ENCODE data around the gene COG7.

The COG7 gene

DNA sequence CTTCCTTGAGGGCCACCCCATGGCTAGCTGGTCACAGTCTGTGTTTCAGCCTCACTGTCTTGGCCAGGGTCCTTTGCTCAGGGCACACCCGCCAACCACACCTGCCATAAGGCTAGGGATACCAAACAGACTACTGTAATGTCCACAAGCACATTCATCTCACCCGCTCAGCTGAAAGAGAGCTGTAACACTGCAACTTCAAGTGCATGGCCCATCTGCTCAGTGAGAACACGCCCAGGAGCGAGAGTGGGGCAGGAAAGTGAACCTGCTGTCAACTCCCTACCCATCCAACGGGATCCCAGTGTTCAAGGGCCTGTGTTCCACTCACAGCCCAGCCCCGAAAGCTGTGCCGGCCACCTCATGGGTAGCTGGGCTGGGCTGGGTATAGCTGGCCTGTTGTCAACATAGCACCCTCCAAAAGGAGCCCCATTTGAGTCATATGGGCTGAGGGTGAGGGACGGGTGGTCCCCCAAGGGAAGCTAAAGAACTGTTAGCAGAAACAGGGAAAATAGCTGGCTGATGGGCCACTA is 95.2 kb downstream of the COG7 start:
- H3K9ac ChIP-seq (ENCODE audit: low read length): no peak overlapping the region
- no peaks in the 10 kb centered on the region for H3K4me1 ChIP-seq (ENCODE audit: control insufficient read depth, insufficient read depth, low read length)
- H3K4me3 ChIP-seq (ENCODE audit: low read length): no peak overlapping the region
- H3K27me3 ChIP-seq (ENCODE audit: control insufficient read depth, insufficient read depth, low read length): no peaks in the 10 kb centered on the region
- H3K27ac ChIP-seq (ENCODE audit: low read depth, low read length): no peak overlapping the region
- H3K36me3 ChIP-seq (ENCODE audit: control insufficient read depth, insufficient read depth, low read length): no peaks in the 10 kb centered on the region

DNA sequence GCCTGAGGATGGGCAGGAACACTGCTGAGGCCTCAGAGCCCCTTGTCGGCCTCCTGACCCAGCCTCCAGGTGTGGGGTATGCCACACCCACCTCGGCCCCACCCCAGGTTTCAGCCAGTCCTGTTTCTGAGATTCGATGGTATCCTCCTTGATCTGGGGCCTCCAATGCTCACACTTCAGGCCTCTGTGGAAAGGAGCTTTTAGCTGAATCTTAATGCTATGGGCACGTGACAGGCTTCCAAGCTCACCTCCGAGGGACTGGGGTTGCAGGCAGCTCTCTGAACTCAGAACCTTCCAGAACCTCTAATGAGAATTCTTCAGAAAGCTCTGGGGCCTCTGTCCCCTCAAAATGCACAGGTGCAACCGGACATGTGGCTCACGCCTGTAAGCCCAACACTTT is 96.0 kb downstream of the COG7 start:
- no peaks in the 10 kb centered on the region for H3K36me3 ChIP-seq (ENCODE audit: control insufficient read depth, insufficient read depth, low read length)
- H3K9ac ChIP-seq (ENCODE audit: low read length): no peak overlapping the region
- no peaks in the 10 kb centered on the region for H3K27me3 ChIP-seq (ENCODE audit: control insufficient read depth, insufficient read depth, low read length)
- no peak overlapping the region for H3K27ac ChIP-seq (ENCODE audit: low read depth, low read length)
- no peaks in the 10 kb centered on the region for H3K4me1 ChIP-seq (ENCODE audit: control insufficient read depth, insufficient read depth, low read length)
- H3K4me3 ChIP-seq (ENCODE audit: low read length): no peak overlapping the region

DNA sequence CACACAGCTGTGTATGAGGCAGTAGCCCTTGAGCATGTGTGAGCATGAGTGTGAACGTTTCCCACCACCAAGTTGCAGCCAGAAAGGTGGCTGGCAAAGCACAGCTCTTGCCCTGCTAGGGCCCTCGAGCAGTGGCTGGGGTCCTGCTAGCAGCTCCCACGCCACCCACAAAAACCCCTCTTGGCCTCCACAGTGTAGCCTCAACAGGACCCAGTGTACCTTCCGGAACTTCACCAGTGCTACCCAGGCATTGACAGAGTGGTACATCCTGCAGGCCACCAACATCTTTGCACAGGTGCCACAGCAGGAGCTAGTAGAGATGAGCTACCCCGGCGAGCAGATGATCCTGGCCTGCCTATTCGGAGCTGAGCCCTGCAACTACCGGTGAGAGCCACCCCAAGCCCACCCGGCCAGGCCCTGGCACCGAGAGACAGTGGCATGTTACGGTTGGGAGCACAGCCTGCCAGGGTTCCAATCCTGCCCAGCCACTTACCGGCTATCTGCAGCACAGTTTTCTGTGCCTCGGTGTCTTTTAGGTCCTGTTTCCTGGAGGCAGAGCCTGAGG is 97.8 kb downstream of the COG7 start:
- no peaks in the 10 kb centered on the region for H3K27me3 ChIP-seq (ENCODE audit: control insufficient read depth, insufficient read depth, low read length)
- no peak overlapping the region for H3K4me3 ChIP-seq (ENCODE audit: low read length)
- no peaks in the 10 kb centered on the region for H3K4me1 ChIP-seq (ENCODE audit: control insufficient read depth, insufficient read depth, low read length)
- no peaks in the 10 kb centered on the region for H3K36me3 ChIP-seq (ENCODE audit: control insufficient read depth, insufficient read depth, low read length)
- no peak overlapping the region for H3K27ac ChIP-seq (ENCODE audit: low read depth, low read length)
- H3K9ac ChIP-seq (ENCODE audit: low read length): no peak overlapping the region

DNA sequence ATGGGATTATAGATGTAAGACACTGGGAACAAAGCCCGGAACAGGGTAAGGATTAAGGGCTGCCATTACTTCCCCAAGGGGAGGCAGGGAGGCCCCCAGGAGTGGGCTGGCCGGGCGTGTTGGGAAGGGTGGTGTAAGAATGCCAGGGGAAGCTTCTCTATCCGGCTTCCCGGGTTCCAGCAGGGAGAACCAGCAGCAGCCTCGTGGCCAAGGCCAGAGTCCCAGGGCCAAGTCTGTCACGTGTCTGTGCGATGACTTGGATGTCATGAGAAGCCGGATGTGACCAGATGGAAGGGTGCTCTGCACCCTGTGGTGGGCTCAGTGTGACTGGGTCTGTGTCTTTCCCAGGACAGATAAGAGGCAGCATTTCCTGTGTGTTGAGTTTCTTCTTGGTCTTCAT is 98.7 kb downstream of the COG7 start:
- Histone ChIP-seq H3K9ac (ENCODE audit: low read length) (no peak overlapping the region), H3K4me1 (ENCODE audit: control insufficient read depth, insufficient read depth, low read length) (no peaks in the 10 kb centered on the region), H3K4me3 (ENCODE audit: low read length) (no peak overlapping the region), H3K27me3 (ENCODE audit: control insufficient read depth, insufficient read depth, low read length) (no peaks in the 10 kb centered on the region), H3K27ac (ENCODE audit: low read depth, low read length) (no peak overlapping the region), H3K36me3 (ENCODE audit: control insufficient read depth, insufficient read depth, low read length) (no peaks in the 10 kb centered on the region)

DNA sequence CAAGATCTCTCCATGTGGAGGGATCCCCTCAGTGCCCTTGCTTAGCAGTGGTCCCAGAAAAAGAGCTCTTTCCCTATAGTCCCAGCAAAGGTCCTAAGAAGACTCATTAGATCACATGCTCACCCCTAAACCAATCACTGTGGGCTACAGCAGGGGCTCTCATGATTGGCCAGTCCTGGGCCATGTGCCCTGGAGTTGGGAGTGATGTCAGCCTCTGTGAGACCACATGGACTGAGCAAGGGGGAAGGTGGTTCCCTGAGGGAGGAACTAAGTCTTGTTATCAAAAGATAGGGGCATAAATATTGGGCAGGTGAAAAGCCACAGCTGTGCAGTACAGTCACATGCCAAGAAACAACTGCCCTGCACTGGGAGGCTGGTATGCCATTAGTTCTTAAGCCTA is 99.5 kb downstream of the COG7 start:
- H3K9ac ChIP-seq (ENCODE audit: low read length): no peak overlapping the region
- H3K4me3 ChIP-seq (ENCODE audit: low read length): no peak overlapping the region
- H3K4me1 ChIP-seq (ENCODE audit: control insufficient read depth, insufficient read depth, low read length): no peaks in the 10 kb centered on the region
- no peaks in the 10 kb centered on the region for H3K36me3 ChIP-seq (ENCODE audit: control insufficient read depth, insufficient read depth, low read length)
- no peaks in the 10 kb centered on the region for H3K27me3 ChIP-seq (ENCODE audit: control insufficient read depth, insufficient read depth, low read length)
- H3K27ac ChIP-seq (ENCODE audit: low read depth, low read length): no peak overlapping the region

DNA sequence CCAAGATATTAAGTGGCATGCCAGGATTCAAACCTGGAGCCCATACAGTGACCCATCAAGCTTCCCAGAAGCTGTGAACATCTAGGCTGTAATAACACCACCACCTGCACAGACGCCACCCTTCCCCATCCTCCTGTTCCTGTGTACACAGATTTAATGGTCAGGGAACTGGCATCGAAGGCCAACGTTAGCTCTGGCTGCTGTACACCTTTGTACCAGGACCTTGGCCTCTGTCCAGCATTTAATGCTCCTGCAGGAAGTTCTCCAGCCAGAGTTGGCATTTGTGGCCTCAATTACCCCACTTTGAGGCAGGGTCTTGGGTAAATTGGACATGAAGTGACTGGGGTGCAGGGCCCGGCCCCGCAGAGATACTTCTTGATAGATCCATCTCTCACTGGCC is 101.6 kb downstream of the COG7 start:
- H3K4me3 ChIP-seq (ENCODE audit: low read length): no peak overlapping the region
- H3K9ac ChIP-seq (ENCODE audit: low read length): no peak overlapping the region
- no peaks in the 10 kb centered on the region for H3K4me1 ChIP-seq (ENCODE audit: control insufficient read depth, insufficient read depth, low read length)
- H3K36me3 ChIP-seq (ENCODE audit: control insufficient read depth, insufficient read depth, low read length): no peaks in the 10 kb centered on the region
- H3K27me3 ChIP-seq (ENCODE audit: control insufficient read depth, insufficient read depth, low read length): no peaks in the 10 kb centered on the region
- H3K27ac ChIP-seq (ENCODE audit: low read depth, low read length): no peak overlapping the region

DNA sequence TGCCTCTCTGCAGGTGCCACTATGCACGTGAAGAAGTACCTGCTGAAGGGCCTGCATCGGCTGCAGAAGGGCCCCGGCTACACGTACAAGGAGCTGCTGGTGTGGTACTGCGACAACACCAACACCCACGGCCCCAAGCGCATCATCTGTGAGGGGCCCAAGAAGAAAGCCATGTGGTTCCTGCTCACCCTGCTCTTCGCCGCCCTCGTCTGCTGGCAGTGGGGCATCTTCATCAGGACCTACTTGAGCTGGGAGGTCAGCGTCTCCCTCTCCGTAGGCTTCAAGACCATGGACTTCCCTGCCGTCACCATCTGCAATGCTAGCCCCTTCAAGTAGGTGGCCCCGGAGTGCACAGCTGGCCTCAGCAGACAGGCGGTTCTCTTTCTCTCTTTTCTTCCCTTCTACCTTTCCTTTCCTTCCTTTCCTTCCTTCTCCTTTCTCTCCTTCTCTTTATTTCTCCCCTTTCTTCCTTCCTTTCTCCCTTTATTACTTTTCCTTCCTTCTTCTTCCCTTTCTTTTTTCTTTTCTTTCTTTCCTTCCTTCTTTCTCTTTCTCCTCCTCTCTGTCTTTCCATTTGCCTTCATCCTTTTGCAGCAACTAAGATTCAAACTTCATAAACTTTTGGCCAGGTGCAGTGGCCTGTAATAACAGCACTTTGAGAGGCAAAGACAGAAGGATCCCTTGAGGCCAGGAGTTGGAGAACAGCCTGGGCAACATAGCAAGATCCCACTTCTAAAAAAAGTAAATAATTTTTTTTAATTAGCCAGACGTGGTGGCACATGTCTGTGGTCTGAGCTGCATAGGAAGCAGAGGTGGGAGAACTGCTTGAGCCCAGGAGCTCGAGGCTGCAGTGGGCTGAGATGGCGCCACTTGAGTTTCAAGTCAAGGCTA is 104.2 kb downstream of the COG7 start:
- no peaks in the 10 kb centered on the region for H3K36me3 ChIP-seq (ENCODE audit: control insufficient read depth, insufficient read depth, low read length)
- no peak overlapping the region for H3K9ac ChIP-seq (ENCODE audit: low read length)
- no peak overlapping the region for H3K4me3 ChIP-seq (ENCODE audit: low read length)
- no peaks in the 10 kb centered on the region for H3K4me1 ChIP-seq (ENCODE audit: control insufficient read depth, insufficient read depth, low read length)
- H3K27ac ChIP-seq (ENCODE audit: low read depth, low read length): no peak overlapping the region
- no peaks in the 10 kb centered on the region for H3K27me3 ChIP-seq (ENCODE audit: control insufficient read depth, insufficient read depth, low read length)

DNA sequence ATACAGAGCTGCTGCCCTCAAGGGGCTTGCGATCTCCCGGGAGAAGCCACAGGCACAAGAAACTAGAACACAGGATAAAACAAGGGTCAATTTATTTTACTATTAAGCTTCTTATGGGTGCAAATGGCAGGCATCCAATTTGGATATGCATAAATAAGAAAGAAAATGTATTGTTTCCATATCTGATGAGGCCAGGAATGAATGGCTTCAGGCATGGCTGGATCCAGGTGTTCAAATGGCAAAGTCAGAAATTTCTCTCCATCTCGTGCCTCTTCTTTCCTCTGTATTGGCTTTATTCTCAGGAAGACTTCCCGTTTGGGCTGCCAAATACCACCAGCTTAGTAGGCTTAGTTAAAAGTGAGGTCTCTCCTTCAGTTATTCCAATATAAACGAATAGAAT is 107.8 kb downstream of the COG7 start:
- Histone ChIP-seq H3K27ac (ENCODE audit: low read depth, low read length) (no peak overlapping the region), H3K4me3 (ENCODE audit: low read length) (no peak overlapping the region), H3K36me3 (ENCODE audit: control insufficient read depth, insufficient read depth, low read length) (no peaks in the 10 kb centered on the region), H3K4me1 (ENCODE audit: control insufficient read depth, insufficient read depth, low read length) (no peaks in the 10 kb centered on the region), H3K9ac (ENCODE audit: low read length) (no peak overlapping the region), H3K27me3 (ENCODE audit: control insufficient read depth, insufficient read depth, low read length) (no peaks in the 10 kb centered on the region)

DNA sequence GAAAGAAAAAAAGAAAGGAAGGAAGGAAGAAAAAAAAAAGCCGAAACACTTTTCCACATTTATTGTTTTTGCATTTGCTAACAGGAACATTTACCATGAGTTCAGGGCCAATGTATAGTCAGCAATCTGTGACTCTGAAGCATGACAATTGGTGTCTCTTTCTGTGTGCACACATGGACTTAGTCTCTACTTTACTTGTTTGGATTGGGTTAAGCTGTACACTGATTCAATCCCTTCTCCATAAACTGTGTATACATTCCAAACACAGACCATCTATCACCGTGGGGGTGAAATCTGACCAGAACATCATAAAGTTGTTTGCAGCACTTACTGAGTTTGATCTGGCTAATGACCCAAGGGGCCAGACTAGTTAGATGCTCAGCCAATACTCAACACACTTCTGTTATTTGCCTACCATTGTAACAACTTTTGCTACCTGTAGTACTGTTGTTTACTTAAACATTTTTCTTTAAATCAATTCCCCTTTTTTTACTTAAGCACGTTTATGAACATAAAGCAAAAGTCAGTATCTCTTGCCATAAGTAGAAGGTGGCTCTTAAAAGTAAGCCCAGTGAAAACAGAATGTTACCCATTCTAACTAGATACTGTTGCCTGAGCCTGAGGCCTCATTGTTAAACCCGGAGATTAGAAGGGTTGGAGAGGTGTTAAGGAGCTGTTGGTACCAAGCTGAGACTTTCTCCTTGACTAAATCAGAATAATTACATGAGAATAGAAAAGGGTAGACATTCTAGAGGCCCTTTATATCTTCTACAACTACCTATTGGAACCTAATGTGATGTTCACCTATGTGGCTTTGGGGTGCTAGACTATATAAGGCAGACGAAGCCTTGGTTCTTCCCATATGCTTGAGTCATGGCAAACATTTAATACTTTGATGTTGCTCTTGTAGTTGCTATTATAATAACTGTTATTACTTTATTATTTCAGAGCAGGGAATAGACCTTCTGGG is 109.1 kb downstream of the COG7 start:
- H3K9ac ChIP-seq (ENCODE audit: low read length): no peak overlapping the region
- no peak overlapping the region for H3K4me3 ChIP-seq (ENCODE audit: low read length)
- H3K36me3 ChIP-seq (ENCODE audit: control insufficient read depth, insufficient read depth, low read length): no peaks in the 10 kb centered on the region
- H3K27me3 ChIP-seq (ENCODE audit: control insufficient read depth, insufficient read depth, low read length): no peaks in the 10 kb centered on the region
- H3K27ac ChIP-seq (ENCODE audit: low read depth, low read length): peak overlapping the region; percentile 59
- H3K4me1 ChIP-seq (ENCODE audit: control insufficient read depth, insufficient read depth, low read length): no peaks in the 10 kb centered on the region

DNA sequence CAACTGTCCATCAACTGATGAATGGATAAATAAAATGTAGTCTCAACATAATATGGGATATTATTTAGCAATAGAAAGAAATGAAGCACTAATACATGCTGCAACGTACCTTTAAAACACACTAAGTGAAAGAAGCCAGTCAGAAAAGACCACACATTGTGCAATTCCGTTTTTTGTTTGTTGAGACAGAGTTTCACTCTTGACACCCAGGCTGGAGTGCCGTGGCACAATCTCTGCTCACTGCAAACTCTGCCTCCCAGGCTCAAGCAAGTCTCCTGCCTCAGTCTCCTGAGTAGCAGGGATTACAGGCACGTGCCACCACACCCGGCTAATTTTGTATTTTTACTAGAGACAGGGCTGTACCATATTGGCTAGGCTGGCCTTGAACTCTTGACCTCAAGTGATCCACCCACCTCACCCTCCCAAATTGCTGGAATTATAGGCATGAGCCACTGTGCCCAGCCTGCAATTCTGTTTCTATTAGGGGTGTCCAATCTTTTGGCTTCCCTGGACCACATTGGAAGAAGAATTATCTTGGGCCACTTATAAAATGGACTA is 110.8 kb downstream of the COG7 start:
- Histone ChIP-seq H3K4me3 (ENCODE audit: low read length) (no peak overlapping the region), H3K36me3 (ENCODE audit: control insufficient read depth, insufficient read depth, low read length) (no peaks in the 10 kb centered on the region), H3K27ac (ENCODE audit: low read depth, low read length) (no peak overlapping the region), H3K27me3 (ENCODE audit: control insufficient read depth, insufficient read depth, low read length) (no peaks in the 10 kb centered on the region), H3K4me1 (ENCODE audit: control insufficient read depth, insufficient read depth, low read length) (no peaks in the 10 kb centered on the region), H3K9ac (ENCODE audit: low read length) (no peak overlapping the region)

DNA sequence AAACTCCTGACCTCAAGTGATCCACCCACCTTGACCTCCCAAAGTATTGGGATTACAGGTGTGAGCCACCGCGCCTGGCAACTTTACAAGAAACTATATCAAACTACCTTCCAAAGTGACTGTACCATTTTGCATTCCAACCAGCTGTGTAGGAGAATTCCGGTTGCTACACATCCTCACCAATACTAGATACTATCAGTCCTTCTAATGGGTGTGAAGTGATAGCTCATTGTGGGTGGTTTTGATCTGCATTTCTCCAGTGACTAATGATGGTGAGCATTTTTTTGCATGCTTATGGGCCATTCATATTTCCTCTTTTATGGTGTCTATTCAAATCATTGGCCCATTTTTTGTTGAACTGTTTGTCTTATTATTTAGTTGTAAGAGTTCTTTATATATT is 113.2 kb downstream of the COG7 start:
- H3K27ac ChIP-seq (ENCODE audit: low read depth, low read length): no peak overlapping the region
- no peak overlapping the region for H3K4me3 ChIP-seq (ENCODE audit: low read length)
- H3K9ac ChIP-seq (ENCODE audit: low read length): no peak overlapping the region
- H3K27me3 ChIP-seq (ENCODE audit: control insufficient read depth, insufficient read depth, low read length): no peaks in the 10 kb centered on the region
- no peaks in the 10 kb centered on the region for H3K4me1 ChIP-seq (ENCODE audit: control insufficient read depth, insufficient read depth, low read length)
- no peaks in the 10 kb centered on the region for H3K36me3 ChIP-seq (ENCODE audit: control insufficient read depth, insufficient read depth, low read length)
